ENCODE data around the gene TCEA2.

The TCEA2 gene

GRCh38 chr20:64099086-64099786 lies 36.2 kb downstream of the TCEA2 start:
- no peak for DNase-seq

- no peak for DNase-seq
Observed at GRCh38 chr20:64099880-64100565, 37.0 kb downstream of the TCEA2 start.

GRCh38 chr20:64100566-64100888 lies 37.5 kb downstream of the TCEA2 start:
- no peak for DNase-seq

GRCh38 chr20:64100946-64101688 lies 38.1 kb downstream of the TCEA2 start:
- DNase-seq: no peak

- peak; percentile 52 for DNase-seq
Observed at GRCh38 chr20:64101731-64102621, 39.0 kb downstream of the TCEA2 start.

GRCh38 chr20:64102647-64103354 lies 39.8 kb downstream of the TCEA2 start:
- DNase-seq: no peak

GRCh38 chr20:64103871-64104666 lies 41.1 kb downstream of the TCEA2 start:
- DNase-seq: no peak

GRCh38 chr20:64104667-64105451 lies 41.9 kb downstream of the TCEA2 start:
- no peak for DNase-seq

- no peak for DNase-seq
Observed at GRCh38 chr20:64105846-64106434, 42.9 kb downstream of the TCEA2 start.

- no peak for DNase-seq
Observed at GRCh38 chr20:64106435-64106961, 43.5 kb downstream of the TCEA2 start.

- DNase-seq: no peak
Observed at GRCh38 chr20:64106981-64107735, 44.2 kb downstream of the TCEA2 start, which contains the start of gene NPBWR2. Gene NPBWR2 (minus strand): TSS chr20:64107565. CDS start chr20:64106831, 734 bp downstream.

GRCh38 chr20:64107736-64108457 lies 44.9 kb downstream of the TCEA2 start:
- DNase-seq: no peak

- DNase-seq: no peak
Observed at GRCh38 chr20:64108731-64109681, 46.0 kb downstream of the TCEA2 start.

- no peak for DNase-seq
Observed at GRCh38 chr20:64109831-64110391, 46.9 kb downstream of the TCEA2 start.

GRCh38 chr20:64110411-64111068 lies 47.5 kb downstream of the TCEA2 start:
- DNase-seq: no peak

Measured in activated CD4-positive, alpha-beta T cell treated with anti-CD3 and anti-CD28 coated beads, Interleukin-2, amount 50 U/mL, for 16 hours (primary cell).